Measurements from ENCODE around the gene RAPGEF2.

Gene RAPGEF2

DNA sequence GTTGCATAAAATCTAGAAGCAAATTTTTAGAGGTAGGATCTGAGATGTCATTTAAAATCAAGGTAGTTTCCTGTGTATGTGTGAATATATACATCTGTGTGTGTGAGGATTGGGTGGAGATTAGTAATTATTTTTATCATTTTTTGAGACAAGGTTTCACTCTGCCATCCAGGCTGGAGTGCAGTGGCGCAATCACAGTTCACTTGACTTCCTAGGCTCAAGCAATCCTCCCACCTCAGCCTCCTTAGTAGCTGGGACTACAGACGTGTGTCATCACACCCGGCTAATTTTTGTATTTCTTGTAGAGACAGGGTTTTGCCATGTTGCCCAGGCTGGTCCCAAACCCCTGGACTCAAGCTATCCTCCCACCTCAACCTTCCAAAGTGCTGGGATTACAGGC, 188.3 kb downstream of the RAPGEF2 start:
- no peaks in the 10 kb centered on the region for H3K79me2 ChIP-seq (ENCODE audit: insufficient read depth, low read length)
- no peak overlapping the region for H3K9ac ChIP-seq (ENCODE audit: low read length)
- no peak overlapping the region for H3K4me3 ChIP-seq (ENCODE audit: insufficient read depth, low read length, poor library complexity, severe bottlenecking)
- TF ChIP-seq, protein P1, sequence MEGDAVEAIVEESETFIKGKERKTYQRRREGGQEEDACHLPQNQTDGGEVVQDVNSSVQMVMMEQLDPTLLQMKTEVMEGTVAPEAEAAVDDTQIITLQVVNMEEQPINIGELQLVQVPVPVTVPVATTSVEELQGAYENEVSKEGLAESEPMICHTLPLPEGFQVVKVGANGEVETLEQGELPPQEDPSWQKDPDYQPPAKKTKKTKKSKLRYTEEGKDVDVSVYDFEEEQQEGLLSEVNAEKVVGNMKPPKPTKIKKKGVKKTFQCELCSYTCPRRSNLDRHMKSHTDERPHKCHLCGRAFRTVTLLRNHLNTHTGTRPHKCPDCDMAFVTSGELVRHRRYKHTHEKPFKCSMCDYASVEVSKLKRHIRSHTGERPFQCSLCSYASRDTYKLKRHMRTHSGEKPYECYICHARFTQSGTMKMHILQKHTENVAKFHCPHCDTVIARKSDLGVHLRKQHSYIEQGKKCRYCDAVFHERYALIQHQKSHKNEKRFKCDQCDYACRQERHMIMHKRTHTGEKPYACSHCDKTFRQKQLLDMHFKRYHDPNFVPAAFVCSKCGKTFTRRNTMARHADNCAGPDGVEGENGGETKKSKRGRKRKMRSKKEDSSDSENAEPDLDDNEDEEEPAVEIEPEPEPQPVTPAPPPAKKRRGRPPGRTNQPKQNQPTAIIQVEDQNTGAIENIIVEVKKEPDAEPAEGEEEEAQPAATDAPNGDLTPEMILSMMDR (IDR thresholded peaks at IDR 0.05; ENCODE audit: insufficient read depth, low read length, poor library complexity, severe bottlenecking), result no peak
- TF ChIP-seq EZH2phosphoT487 (conservative IDR thresholded peaks at IDR 0.05; ENCODE audit: low read length), result no peak
- no peaks in the 10 kb centered on the region for H3K27me3 ChIP-seq (ENCODE audit: low read length)
- H3K9me3 ChIP-seq (ENCODE audit: insufficient read depth, low read length), result no peaks in the 10 kb centered on the region
- H3K36me3 ChIP-seq (ENCODE audit: low read length), result no peaks in the 10 kb centered on the region
- no peak overlapping the region for H3K27ac ChIP-seq (ENCODE audit: low read depth, low read length)
- no peak overlapping the region for H2AFZ ChIP-seq (ENCODE audit: low read depth, low read length, severe bottlenecking)
- no peak overlapping the region for H3K4me2 ChIP-seq (ENCODE audit: low read depth, low read length, poor library complexity, severe bottlenecking)
- no peaks in the 10 kb centered on the region for H3K9me2 ChIP-seq (replicated peaks; ENCODE audit: insufficient read depth, low read length)
- no peaks in the 10 kb centered on the region for H4K20me1 ChIP-seq (ENCODE audit: low read depth, low read length)
- no peaks in the 10 kb centered on the region for H3F3A ChIP-seq (ENCODE audit: insufficient read depth)

- H4K20me1 ChIP-seq (ENCODE audit: low read depth, low read length), result no peaks in the 10 kb centered on the region
- H3K36me3 ChIP-seq (ENCODE audit: low read length), result no peaks in the 10 kb centered on the region
- H3F3A ChIP-seq (ENCODE audit: insufficient read depth), result no peaks in the 10 kb centered on the region
- no peak overlapping the region for H2AFZ ChIP-seq (ENCODE audit: low read depth, low read length, severe bottlenecking)
- H3K9ac ChIP-seq (ENCODE audit: low read length), result no peak overlapping the region
- TF ChIP-seq, protein P1 (IDR thresholded peaks at IDR 0.05; ENCODE audit: insufficient read depth, low read length, poor library complexity, severe bottlenecking), result no peak
- no peak for TF ChIP-seq EZH2phosphoT487 (conservative IDR thresholded peaks at IDR 0.05; ENCODE audit: low read length)
- H3K27me3 ChIP-seq (ENCODE audit: low read length), result no peaks in the 10 kb centered on the region
- H3K4me3 ChIP-seq (ENCODE audit: insufficient read depth, low read length, poor library complexity, severe bottlenecking), result no peak overlapping the region
- H3K9me3 ChIP-seq (ENCODE audit: insufficient read depth, low read length), result no peaks in the 10 kb centered on the region
- no peaks in the 10 kb centered on the region for H3K79me2 ChIP-seq (ENCODE audit: insufficient read depth, low read length)
- H3K27ac ChIP-seq (ENCODE audit: low read depth, low read length), result no peak overlapping the region
- H3K9me2 ChIP-seq (replicated peaks; ENCODE audit: insufficient read depth, low read length), result no peaks in the 10 kb centered on the region
- H3K4me2 ChIP-seq (ENCODE audit: low read depth, low read length, poor library complexity, severe bottlenecking), result no peak overlapping the region
These were observed 189.4 kb downstream of the RAPGEF2 start for GRCh38 chr4:159292137-159292896.

GRCh38 chr4:159293811-159294515, 191.1 kb downstream of the RAPGEF2 start:
- no peak overlapping the region for H3K27ac ChIP-seq (ENCODE audit: low read depth, low read length)
- no peaks in the 10 kb centered on the region for H3K9me3 ChIP-seq (ENCODE audit: insufficient read depth, low read length)
- H3K27me3 ChIP-seq (ENCODE audit: low read length), result no peaks in the 10 kb centered on the region
- no peaks in the 10 kb centered on the region for H3F3A ChIP-seq (ENCODE audit: insufficient read depth)
- no peak overlapping the region for H3K4me3 ChIP-seq (ENCODE audit: insufficient read depth, low read length, poor library complexity, severe bottlenecking)
- no peaks in the 10 kb centered on the region for H3K9me2 ChIP-seq (replicated peaks; ENCODE audit: insufficient read depth, low read length)
- no peak overlapping the region for H3K4me2 ChIP-seq (ENCODE audit: low read depth, low read length, poor library complexity, severe bottlenecking)
- no peak overlapping the region for H3K9ac ChIP-seq (ENCODE audit: low read length)
- H3K79me2 ChIP-seq (ENCODE audit: insufficient read depth, low read length), result no peaks in the 10 kb centered on the region
- no peaks in the 10 kb centered on the region for H4K20me1 ChIP-seq (ENCODE audit: low read depth, low read length)
- H2AFZ ChIP-seq (ENCODE audit: low read depth, low read length, severe bottlenecking), result no peak overlapping the region
- H3K36me3 ChIP-seq (ENCODE audit: low read length), result no peaks in the 10 kb centered on the region
- TF ChIP-seq EZH2phosphoT487 (conservative IDR thresholded peaks at IDR 0.05; ENCODE audit: low read length), result no peak
- TF ChIP-seq, protein P1 (IDR thresholded peaks at IDR 0.05; ENCODE audit: insufficient read depth, low read length, poor library complexity, severe bottlenecking), result no peak
